K562 (cell line): Measurements from ENCODE around the gene FASTK. TPM values are rescaled to one million over a fixed set of nuclear protein-coding genes. Genes with fewer than 3 reads are reported as not detected.
A peak's percentile ranks its signal among the peaks of the same experiment; 100 is the strongest.

ENCODE experiments used
- DACH1 ChIP-seq: fragments of 450-650 bp; IDR thresholded peaks from 2 replicates; pipeline ENCODE4 v1.6.1; 2018; ENCODE audit not compliant: partially characterized antibody
- ETS1 ChIP-seq: conservative IDR thresholded peaks from 2 replicates; pipeline ENCODE4 v1.6.1; 2011; ENCODE audit warnings: low read depth, mild to moderate bottlenecking, low read length; ENCODE audit not compliant: control insufficient read depth
- FOXJ3 ChIP-seq: sonication (generic); formaldehyde crosslinking; IDR thresholded peaks from 2 replicates; pipeline ENCODE4 v1.4.0; 2020; ENCODE audit warnings: mild to moderate bottlenecking, missing genetic modification reagents
- FOXP1 ChIP-seq: sonication (generic); formaldehyde crosslinking; IDR thresholded peaks from 2 replicates; pipeline ENCODE4 v1.8.0; 2022; ENCODE audit warnings: mild to moderate bottlenecking, missing genetic modification reagents
- POU5F1 ChIP-seq: fragments of 150-350 bp; IDR thresholded peaks from 2 replicates; pipeline ENCODE4 v1.6.1; 2014; ENCODE audit warnings: borderline replicate concordance, low read length, low read depth, mild to moderate bottlenecking; ENCODE audit not compliant: partially characterized antibody
- RBM17 ChIP-seq: fragments of 200-400 bp; formaldehyde crosslinking; IDR thresholded peaks from 2 replicates; pipeline ENCODE4 v1.6.1; 2017; ENCODE audit warnings: low read depth, mild to moderate bottlenecking, low read length, borderline replicate concordance
- SETDB1 ChIP-seq: IDR thresholded peaks from one replicate; pipeline ENCODE4 v1.6.1; 2012; ENCODE audit warnings: low read length, control low read depth, inconsistent platforms
- SIN3A ChIP-seq, 2 experiments: fragments of 150-350 bp in 1 of 2; IDR thresholded peaks; 2 replicates each; pipeline ENCODE4 v1.6.1; 2011 to 2016; ENCODE audit warnings: borderline replicate concordance in 2 of 2, low read depth in 2 of 2, low read length in 2 of 2, mild to moderate bottlenecking in 2 of 2, moderate library complexity in 2 of 2; ENCODE audit not compliant: control insufficient read depth in 1 of 2
- SMAD2 ChIP-seq: fragments of 150-350 bp; IDR thresholded peaks from 2 replicates; pipeline ENCODE4 v1.6.1; 2014; ENCODE audit warnings: low read depth, mild to moderate bottlenecking, low read length
- SNIP1 ChIP-seq: fragments of 450-650 bp; IDR thresholded peaks from 2 replicates; pipeline ENCODE4 v1.7.1; 2017; ENCODE audit warnings: low read depth, mild to moderate bottlenecking
- TEAD2 ChIP-seq: fragments of 450-650 bp; IDR thresholded peaks from 2 replicates; pipeline ENCODE4 v1.6.1; 2016; ENCODE audit warnings: missing genetic modification characterization, control low read depth, missing compliant biosample characterization
- TFE3 ChIP-seq: fragments of 450-650 bp; formaldehyde crosslinking; IDR thresholded peaks from 2 replicates; pipeline ENCODE4 v1.4.0; 2020; ENCODE audit warnings: mild to moderate bottlenecking, mixed read lengths
- ZBTB8A ChIP-seq: fragments of 450-650 bp; IDR thresholded peaks from 2 replicates; pipeline ENCODE4 v1.6.1; 2018; ENCODE audit warnings: mild to moderate bottlenecking, moderate library complexity; ENCODE audit not compliant: partially characterized antibody
- ZNF217 ChIP-seq: sonication (generic); formaldehyde crosslinking; IDR thresholded peaks from 2 replicates; pipeline ENCODE4 v1.8.0; 2022; ENCODE audit warnings: mild to moderate bottlenecking, missing genetic modification reagents
- ZNF324 ChIP-seq: fragments of 250-450 bp; sonication (Bioruptor Pico); IDR thresholded peaks from 2 replicates; pipeline ENCODE4 v1.4.0; 2020; ENCODE audit warnings: mild to moderate bottlenecking
- ZNF780A ChIP-seq: fragments of 250-450 bp; sonication (Bioruptor Pico); IDR thresholded peaks from 2 replicates; pipeline ENCODE4 v1.5.0; 2021; ENCODE audit warnings: mild to moderate bottlenecking
- ZNF830 ChIP-seq: fragments of 250-450 bp; sonication (Bioruptor Pico); IDR thresholded peaks from 2 replicates; pipeline ENCODE4 v1.5.0; 2021; ENCODE audit warnings: mild to moderate bottlenecking
- ZZZ3 ChIP-seq: fragments of 450-650 bp; IDR thresholded peaks from 2 replicates; pipeline ENCODE4 v1.6.1; 2016; ENCODE audit warnings: antibody characterized with exemption, mild to moderate bottlenecking, moderate library complexity
- polyA plus RNA-seq, 8 experiments: library from polyadenylated mRNA; depleted of rRNA in 4 of 8; stranded (reverse) in 5 of 8; unstranded in 3 of 8; fragments of >200 nt; fragmentation: Nextera tagmentation in 2 of 8; fragmentation: Illumina TruSeq in 1 of 8; extraction: Ambion mirVana in 2 of 8; extraction: Trizol in 1 of 8; gene quantifications; 2 replicates each; pipeline versions ENCODE4 v1.2.1 to v1.2.3, GENCODE V29; 2011 to 2014; ENCODE audit warnings: inconsistent platforms in 1 of 8, missing spikeins in 1 of 8
- total RNA-seq, 7 experiments: library from RNA; depleted of rRNA in 6 of 7; stranded (reverse); fragments of >200 nt in 6 of 7; fragmentation: Illumina TruSeq in 2 of 7; extraction: Trizol in 2 of 7; gene quantifications; 2 replicates each; pipeline versions ENCODE4 v1.2.1 to v1.2.3, GENCODE V29; 2011 to 2021; ENCODE audit warnings: low replicate concordance in 1 of 7
- TF ChIP-seq, protein P1 (sequence below): fragments of 250-450 bp; sonication (Bioruptor Pico); IDR thresholded peaks from 2 replicates; pipeline ENCODE4 v1.6.1; 2021; ENCODE audit warnings: mild to moderate bottlenecking
- TF ChIP-seq, protein P2 (sequence below): sonication (generic); formaldehyde crosslinking; IDR thresholded peaks from 2 replicates; pipeline ENCODE4 v1.8.0; 2022; ENCODE audit warnings: mild to moderate bottlenecking, missing genetic modification reagents

Gene FASTK
- total and polyA plus RNA-seq, 9 of the 15 experiments (the other 6 are each of a cell fraction or from before 2014, with no cell fraction given), result 0.51 to 150 (median 48.2) TPM

DNA sequence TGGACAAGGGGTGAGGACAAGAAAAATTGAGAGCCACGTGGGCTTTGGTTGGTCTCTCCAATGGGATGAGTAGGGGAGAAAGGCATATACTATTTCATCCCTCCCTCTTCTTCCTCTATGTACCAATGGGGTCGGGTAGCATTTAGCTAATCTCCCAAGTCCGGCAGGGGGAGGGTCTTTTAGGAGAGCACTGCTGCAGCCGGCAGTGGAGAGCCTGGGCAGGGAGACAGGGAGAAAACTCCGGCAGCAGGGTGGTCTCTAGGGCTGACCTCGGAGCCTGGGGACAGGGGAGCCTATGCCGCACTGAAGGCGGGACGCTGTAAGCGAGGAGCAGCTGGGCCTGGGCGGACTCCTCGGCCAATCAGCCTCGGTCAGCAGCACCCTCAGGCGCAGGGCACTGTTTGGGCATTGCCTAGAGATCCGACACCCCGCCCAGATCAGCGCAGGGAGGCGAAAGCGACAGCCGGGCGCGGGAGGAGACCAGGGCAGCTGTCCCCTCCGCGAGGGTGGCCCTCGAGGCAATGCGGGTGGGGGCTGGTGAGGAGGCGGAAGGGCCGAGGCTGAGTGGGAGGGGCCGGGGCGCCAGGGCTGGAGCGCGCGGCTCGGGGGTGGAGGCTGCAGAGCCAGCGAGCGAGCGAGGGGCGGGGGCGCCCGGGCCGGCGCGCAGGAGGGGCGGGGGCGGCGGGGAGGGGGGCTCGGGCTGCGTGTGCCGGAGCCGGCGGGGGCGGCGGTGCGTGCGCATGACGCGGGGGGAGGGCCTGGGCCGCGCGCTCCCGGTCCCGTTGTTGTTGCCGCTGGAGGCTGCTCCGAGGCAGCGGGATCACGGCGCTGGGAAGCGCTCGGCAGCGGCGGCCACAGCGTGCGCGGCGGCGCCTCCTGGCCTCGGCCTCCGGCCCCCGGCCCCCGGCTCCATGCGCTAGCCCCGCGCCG lies 5.3 kb upstream of the FASTK start, which contains the start of gene AGAP3 (continued):
- no peak for TF ChIP-seq ZBTB8A
- no peak for TF ChIP-seq RBM17
- TF ChIP-seq ZNF780A (CRISPR knock-in tag), result no peak
- TF ChIP-seq ZNF324, result no peak
- no peak for TF ChIP-seq SETDB1
- TF ChIP-seq, protein P1, sequence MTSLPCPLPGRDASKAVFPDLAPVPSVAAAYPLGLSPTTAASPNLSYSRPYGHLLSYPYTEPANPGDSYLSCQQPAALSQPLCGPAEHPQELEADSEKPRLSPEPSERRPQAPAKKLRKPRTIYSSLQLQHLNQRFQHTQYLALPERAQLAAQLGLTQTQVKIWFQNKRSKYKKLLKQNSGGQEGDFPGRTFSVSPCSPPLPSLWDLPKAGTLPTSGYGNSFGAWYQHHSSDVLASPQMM (CRISPR knock-in tag), result no peak
- peak; percentile 33 to 90; a peak in 2 of 4 replicates for TF ChIP-seq SIN3A (IDR thresholded peaks at IDR 0.05; ENCODE audit: borderline replicate concordance in 2 of 2, control insufficient read depth in 1 of 2, low read depth in 2 of 2, low read length in 2 of 2)
- TF ChIP-seq ETS1, result peak; percentile 74; the same call in 1 of the 2 replicates
- TF ChIP-seq TFE3, result no peak
- TF ChIP-seq, protein P2, sequence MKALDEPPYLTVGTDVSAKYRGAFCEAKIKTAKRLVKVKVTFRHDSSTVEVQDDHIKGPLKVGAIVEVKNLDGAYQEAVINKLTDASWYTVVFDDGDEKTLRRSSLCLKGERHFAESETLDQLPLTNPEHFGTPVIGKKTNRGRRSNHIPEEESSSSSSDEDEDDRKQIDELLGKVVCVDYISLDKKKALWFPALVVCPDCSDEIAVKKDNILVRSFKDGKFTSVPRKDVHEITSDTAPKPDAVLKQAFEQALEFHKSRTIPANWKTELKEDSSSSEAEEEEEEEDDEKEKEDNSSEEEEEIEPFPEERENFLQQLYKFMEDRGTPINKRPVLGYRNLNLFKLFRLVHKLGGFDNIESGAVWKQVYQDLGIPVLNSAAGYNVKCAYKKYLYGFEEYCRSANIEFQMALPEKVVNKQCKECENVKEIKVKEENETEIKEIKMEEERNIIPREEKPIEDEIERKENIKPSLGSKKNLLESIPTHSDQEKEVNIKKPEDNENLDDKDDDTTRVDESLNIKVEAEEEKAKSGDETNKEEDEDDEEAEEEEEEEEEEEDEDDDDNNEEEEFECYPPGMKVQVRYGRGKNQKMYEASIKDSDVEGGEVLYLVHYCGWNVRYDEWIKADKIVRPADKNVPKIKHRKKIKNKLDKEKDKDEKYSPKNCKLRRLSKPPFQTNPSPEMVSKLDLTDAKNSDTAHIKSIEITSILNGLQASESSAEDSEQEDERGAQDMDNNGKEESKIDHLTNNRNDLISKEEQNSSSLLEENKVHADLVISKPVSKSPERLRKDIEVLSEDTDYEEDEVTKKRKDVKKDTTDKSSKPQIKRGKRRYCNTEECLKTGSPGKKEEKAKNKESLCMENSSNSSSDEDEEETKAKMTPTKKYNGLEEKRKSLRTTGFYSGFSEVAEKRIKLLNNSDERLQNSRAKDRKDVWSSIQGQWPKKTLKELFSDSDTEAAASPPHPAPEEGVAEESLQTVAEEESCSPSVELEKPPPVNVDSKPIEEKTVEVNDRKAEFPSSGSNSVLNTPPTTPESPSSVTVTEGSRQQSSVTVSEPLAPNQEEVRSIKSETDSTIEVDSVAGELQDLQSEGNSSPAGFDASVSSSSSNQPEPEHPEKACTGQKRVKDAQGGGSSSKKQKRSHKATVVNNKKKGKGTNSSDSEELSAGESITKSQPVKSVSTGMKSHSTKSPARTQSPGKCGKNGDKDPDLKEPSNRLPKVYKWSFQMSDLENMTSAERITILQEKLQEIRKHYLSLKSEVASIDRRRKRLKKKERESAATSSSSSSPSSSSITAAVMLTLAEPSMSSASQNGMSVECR (CRISPR knock-in tag), result peak; percentile 91
- TF ChIP-seq DACH1, result peak; percentile 64
- no peak for TF ChIP-seq SNIP1
- TF ChIP-seq TEAD2 (tag), result no peak
- TF ChIP-seq FOXP1 (CRISPR knock-in tag), result no peak
- TF ChIP-seq ZZZ3, result no peak
- no peak for TF ChIP-seq ZNF830
- no peak for TF ChIP-seq SMAD2
- no peak for TF ChIP-seq POU5F1
- no peak for TF ChIP-seq ZNF217 (CRISPR knock-in tag)
- TF ChIP-seq FOXJ3 (CRISPR knock-in tag), result no peak
